Liver (tissue), 3 donors: ENCODE results near the gene ATG9A.
"Not testable (repeated sequence)": the region's sequence is repeated elsewhere in the genome, so short reads cannot be mapped to it uniquely, and the experiment has no call there.

Source experiments
- EGR1 ChIP-seq, 2 donors: IDR thresholded peaks; 2 replicates each; pipeline ENCODE4 v1.6.1; 2016 to 2018; ENCODE audit warnings: antibody characterized with exemption in 2 of 2, low read depth in 2 of 2
- FOXA1 ChIP-seq: IDR thresholded peaks from 2 replicates; pipeline ENCODE4 v1.6.1; 2016; ENCODE audit warnings: antibody characterized with exemption
- GABPA ChIP-seq, 2 donors: IDR thresholded peaks in 1 of 2; conservative IDR thresholded peaks in 1 of 2; 2 replicates each; pipeline ENCODE4 v1.6.1; 2016; ENCODE audit warnings: antibody characterized with exemption in 2 of 2, mild to moderate bottlenecking in 1 of 2, moderate library complexity in 1 of 2
- JUND ChIP-seq, 2 donors: IDR thresholded peaks; 2 replicates each; pipeline ENCODE4 v1.6.1; 2016; ENCODE audit warnings: antibody characterized with exemption in 2 of 2
- RAD21 ChIP-seq, 2 donors: IDR thresholded peaks; 2 replicates each; pipeline ENCODE4 v1.6.1; 2016; ENCODE audit warnings: antibody characterized with exemption in 2 of 2, mild to moderate bottlenecking in 2 of 2
- RXRA ChIP-seq, 2 donors: IDR thresholded peaks; 2 replicates each; pipeline ENCODE4 v1.6.1; 2017 to 2018; ENCODE audit warnings: antibody characterized with exemption in 2 of 2, mild to moderate bottlenecking in 1 of 2
- SP1 ChIP-seq: IDR thresholded peaks from 2 replicates; pipeline ENCODE4 v1.6.1; 2018; ENCODE audit warnings: antibody characterized with exemption, mild to moderate bottlenecking
- TAF1 ChIP-seq: conservative IDR thresholded peaks from 2 replicates; pipeline ENCODE4 v1.6.1; 2016; ENCODE audit warnings: antibody characterized with exemption, mild to moderate bottlenecking
- YY1 ChIP-seq: IDR thresholded peaks from 2 replicates; pipeline ENCODE4 v1.6.1; 2016; ENCODE audit warnings: antibody characterized with exemption, mild to moderate bottlenecking
- TF ChIP-seq, protein P1 (sequence below): IDR thresholded peaks from 2 replicates; pipeline ENCODE4 v1.6.1; 2016; ENCODE audit warnings: antibody characterized with exemption, mild to moderate bottlenecking
- TF ChIP-seq, protein P2 (sequence below): fragments of 150-350 bp; IDR thresholded peaks from 2 replicates; pipeline ENCODE4 v1.5.1; 2017; ENCODE audit warnings: improper control_type of control experiment, low read depth, low read length; ENCODE audit not compliant: missing input control
- TF ChIP-seq, protein P3 (sequence below): IDR thresholded peaks from 2 replicates; pipeline ENCODE4 v1.6.1; 2016; ENCODE audit warnings: antibody characterized with exemption
- TF ChIP-seq, protein P4 (sequence below): IDR thresholded peaks from 2 replicates; pipeline ENCODE4 v1.6.1; 2016; ENCODE audit warnings: antibody characterized with exemption
- TF ChIP-seq, protein P5 (sequence below): IDR thresholded peaks from 2 replicates; pipeline ENCODE4 v1.6.1; 2016; ENCODE audit warnings: antibody characterized with exemption
- donor health status: healthy.
- donor health status: healthy.

DNA sequence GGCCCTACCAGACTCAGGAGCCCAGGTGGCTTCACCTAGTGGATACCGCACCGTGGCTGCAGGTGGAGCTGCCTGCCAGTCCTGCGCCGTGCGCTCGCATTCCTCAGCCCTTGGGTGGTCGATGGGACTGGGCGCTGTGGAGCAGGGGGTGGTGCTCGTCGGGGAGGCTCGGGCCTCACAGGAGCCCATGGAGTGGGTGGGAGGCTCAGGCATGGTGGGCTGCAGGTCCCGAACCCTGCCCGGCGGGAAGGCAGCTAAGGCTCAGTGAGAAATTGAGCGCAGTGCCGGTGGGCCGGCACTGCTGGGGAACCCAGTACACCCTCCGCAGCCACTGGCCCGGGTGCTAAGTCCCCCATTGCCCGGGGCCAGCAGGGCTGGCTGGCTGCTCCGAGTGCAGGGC, 28.1 kb downstream of the ATG9A start:
- TF ChIP-seq, protein P1, sequence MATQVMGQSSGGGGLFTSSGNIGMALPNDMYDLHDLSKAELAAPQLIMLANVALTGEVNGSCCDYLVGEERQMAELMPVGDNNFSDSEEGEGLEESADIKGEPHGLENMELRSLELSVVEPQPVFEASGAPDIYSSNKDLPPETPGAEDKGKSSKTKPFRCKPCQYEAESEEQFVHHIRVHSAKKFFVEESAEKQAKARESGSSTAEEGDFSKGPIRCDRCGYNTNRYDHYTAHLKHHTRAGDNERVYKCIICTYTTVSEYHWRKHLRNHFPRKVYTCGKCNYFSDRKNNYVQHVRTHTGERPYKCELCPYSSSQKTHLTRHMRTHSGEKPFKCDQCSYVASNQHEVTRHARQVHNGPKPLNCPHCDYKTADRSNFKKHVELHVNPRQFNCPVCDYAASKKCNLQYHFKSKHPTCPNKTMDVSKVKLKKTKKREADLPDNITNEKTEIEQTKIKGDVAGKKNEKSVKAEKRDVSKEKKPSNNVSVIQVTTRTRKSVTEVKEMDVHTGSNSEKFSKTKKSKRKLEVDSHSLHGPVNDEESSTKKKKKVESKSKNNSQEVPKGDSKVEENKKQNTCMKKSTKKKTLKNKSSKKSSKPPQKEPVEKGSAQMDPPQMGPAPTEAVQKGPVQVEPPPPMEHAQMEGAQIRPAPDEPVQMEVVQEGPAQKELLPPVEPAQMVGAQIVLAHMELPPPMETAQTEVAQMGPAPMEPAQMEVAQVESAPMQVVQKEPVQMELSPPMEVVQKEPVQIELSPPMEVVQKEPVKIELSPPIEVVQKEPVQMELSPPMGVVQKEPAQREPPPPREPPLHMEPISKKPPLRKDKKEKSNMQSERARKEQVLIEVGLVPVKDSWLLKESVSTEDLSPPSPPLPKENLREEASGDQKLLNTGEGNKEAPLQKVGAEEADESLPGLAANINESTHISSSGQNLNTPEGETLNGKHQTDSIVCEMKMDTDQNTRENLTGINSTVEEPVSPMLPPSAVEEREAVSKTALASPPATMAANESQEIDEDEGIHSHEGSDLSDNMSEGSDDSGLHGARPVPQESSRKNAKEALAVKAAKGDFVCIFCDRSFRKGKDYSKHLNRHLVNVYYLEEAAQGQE: not testable (repeated sequence)
- TF ChIP-seq, protein P2, sequence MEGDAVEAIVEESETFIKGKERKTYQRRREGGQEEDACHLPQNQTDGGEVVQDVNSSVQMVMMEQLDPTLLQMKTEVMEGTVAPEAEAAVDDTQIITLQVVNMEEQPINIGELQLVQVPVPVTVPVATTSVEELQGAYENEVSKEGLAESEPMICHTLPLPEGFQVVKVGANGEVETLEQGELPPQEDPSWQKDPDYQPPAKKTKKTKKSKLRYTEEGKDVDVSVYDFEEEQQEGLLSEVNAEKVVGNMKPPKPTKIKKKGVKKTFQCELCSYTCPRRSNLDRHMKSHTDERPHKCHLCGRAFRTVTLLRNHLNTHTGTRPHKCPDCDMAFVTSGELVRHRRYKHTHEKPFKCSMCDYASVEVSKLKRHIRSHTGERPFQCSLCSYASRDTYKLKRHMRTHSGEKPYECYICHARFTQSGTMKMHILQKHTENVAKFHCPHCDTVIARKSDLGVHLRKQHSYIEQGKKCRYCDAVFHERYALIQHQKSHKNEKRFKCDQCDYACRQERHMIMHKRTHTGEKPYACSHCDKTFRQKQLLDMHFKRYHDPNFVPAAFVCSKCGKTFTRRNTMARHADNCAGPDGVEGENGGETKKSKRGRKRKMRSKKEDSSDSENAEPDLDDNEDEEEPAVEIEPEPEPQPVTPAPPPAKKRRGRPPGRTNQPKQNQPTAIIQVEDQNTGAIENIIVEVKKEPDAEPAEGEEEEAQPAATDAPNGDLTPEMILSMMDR: not testable (repeated sequence)
- TF ChIP-seq, protein P3, sequence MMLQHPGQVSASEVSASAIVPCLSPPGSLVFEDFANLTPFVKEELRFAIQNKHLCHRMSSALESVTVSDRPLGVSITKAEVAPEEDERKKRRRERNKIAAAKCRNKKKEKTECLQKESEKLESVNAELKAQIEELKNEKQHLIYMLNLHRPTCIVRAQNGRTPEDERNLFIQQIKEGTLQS: not testable (repeated sequence)
- TF ChIP-seq, protein P4, sequence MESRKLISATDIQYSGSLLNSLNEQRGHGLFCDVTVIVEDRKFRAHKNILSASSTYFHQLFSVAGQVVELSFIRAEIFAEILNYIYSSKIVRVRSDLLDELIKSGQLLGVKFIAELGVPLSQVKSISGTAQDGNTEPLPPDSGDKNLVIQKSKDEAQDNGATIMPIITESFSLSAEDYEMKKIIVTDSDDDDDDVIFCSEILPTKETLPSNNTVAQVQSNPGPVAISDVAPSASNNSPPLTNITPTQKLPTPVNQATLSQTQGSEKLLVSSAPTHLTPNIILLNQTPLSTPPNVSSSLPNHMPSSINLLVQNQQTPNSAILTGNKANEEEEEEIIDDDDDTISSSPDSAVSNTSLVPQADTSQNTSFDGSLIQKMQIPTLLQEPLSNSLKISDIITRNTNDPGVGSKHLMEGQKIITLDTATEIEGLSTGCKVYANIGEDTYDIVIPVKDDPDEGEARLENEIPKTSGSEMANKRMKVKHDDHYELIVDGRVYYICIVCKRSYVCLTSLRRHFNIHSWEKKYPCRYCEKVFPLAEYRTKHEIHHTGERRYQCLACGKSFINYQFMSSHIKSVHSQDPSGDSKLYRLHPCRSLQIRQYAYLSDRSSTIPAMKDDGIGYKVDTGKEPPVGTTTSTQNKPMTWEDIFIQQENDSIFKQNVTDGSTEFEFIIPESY: not testable (repeated sequence)
- not testable (repeated sequence) for TF ChIP-seq RAD21 (IDR thresholded peaks at IDR 0.05); YY1; RXRA (IDR thresholded peaks at IDR 0.05); FOXA1; JUND (IDR thresholded peaks at IDR 0.05); SP1; TAF1; EGR1 (IDR thresholded peaks at IDR 0.05; ENCODE audit: low read depth in 2 of 2); GABPA (IDR thresholded peaks at IDR 0.05 in 1 of 2, conservative IDR thresholded peaks at IDR 0.05 in 1 of 2)
- TF ChIP-seq, protein P5, sequence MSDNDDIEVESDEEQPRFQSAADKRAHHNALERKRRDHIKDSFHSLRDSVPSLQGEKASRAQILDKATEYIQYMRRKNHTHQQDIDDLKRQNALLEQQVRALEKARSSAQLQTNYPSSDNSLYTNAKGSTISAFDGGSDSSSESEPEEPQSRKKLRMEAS: not testable (repeated sequence)
